HEK293 (cell line): ENCODE data around the gene HES2.

ENCODE experiments used
- CTCF ChIA-PET: fragments of 350-600 bp; formaldehyde crosslinking; extraction: SDS; loops from one replicate; lab custom pipeline; 2021; ENCODE audit warnings: antibody characterized with exemption; lab: Yijun Ruan, JAX
- POLR2A ChIA-PET: fragments of 300-600 bp; formaldehyde crosslinking; extraction: SDS; loops from one replicate; lab custom pipeline; 2020; ENCODE audit warnings: antibody characterized with exemption, inconsistent platforms; lab: Yijun Ruan, JAX
- H3K27ac ChIP-seq: fragments of 200-500 bp; sonication (Bioruptor generic); 2 replicates; pipeline ENCODE4 v1.5.1; 2014; ENCODE audit warnings: low read depth, low read length, control low read depth, inconsistent platforms; ENCODE audit errors: extremely low read depth
- H3K36me3 ChIP-seq, 2 experiments: fragments of 200-500 bp in 1 of 2; sonication (Bioruptor generic) in 1 of 2; 1 replicate in 1 of 2; 2 replicates in 1 of 2; pipeline ENCODE4 v1.5.1; 2014 to 2017; ENCODE audit warnings: inconsistent platforms in 2 of 2, low read length in 2 of 2; ENCODE audit not compliant: control insufficient read depth in 2 of 2, insufficient read depth in 1 of 2
- H3K4me1 ChIP-seq: fragments of 200-500 bp; sonication (Bioruptor generic); 2 replicates; pipeline ENCODE4 v1.5.1; 2014; ENCODE audit warnings: mild to moderate bottlenecking, low read length, inconsistent platforms; ENCODE audit not compliant: control insufficient read depth, insufficient read depth
- H3K4me3 ChIP-seq: 2 replicates; pipeline ENCODE4 v1.5.1; 2011; ENCODE audit warnings: low read depth, mild to moderate bottlenecking, control low read depth, low read length, moderate library complexity
- H3K9me3 ChIP-seq: fragments of 200-500 bp; sonication (Bioruptor generic); 2 replicates; pipeline ENCODE4 v1.5.1; 2014; ENCODE audit warnings: low read depth, low read length, inconsistent platforms; ENCODE audit not compliant: control insufficient read depth, insufficient read depth
- CTCF ChIP-seq: fragments of 450-650 bp; formaldehyde crosslinking; IDR thresholded peaks from 2 replicates; pipeline ENCODE4 v1.5.1; 2016; ENCODE audit warnings: missing biosample characterization, missing genetic modification characterization
- EGR2 ChIP-seq: fragments of 450-650 bp; formaldehyde crosslinking; IDR thresholded peaks from 2 replicates; pipeline ENCODE4 v1.5.1; 2016; ENCODE audit warnings: low read depth, missing biosample characterization, missing genetic modification characterization
- KLF16 ChIP-seq: fragments of 450-650 bp; formaldehyde crosslinking; IDR thresholded peaks from 2 replicates; pipeline ENCODE4 v1.5.1; 2017; ENCODE audit warnings: missing biosample characterization, missing genetic modification characterization
- KLF9 ChIP-seq: fragments of 450-650 bp; formaldehyde crosslinking; IDR thresholded peaks from 2 replicates; pipeline ENCODE4 v1.5.1; 2016; ENCODE audit warnings: missing biosample characterization, missing genetic modification characterization, low read depth
- PRDM4 ChIP-seq: fragments of 450-650 bp; formaldehyde crosslinking; IDR thresholded peaks from 2 replicates; pipeline ENCODE4 v1.5.1; 2017; ENCODE audit warnings: missing biosample characterization, missing genetic modification characterization
- SP7 ChIP-seq: fragments of 450-650 bp; formaldehyde crosslinking; IDR thresholded peaks from 2 replicates; pipeline ENCODE4 v1.5.1; 2016; ENCODE audit warnings: missing biosample characterization, missing genetic modification characterization
- ZBTB17 ChIP-seq: fragments of 450-650 bp; formaldehyde crosslinking; IDR thresholded peaks from 2 replicates; pipeline ENCODE4 v1.5.1; 2016; ENCODE audit warnings: missing biosample characterization, missing genetic modification characterization
- ZBTB6 ChIP-seq: fragments of 450-650 bp; formaldehyde crosslinking; IDR thresholded peaks from 2 replicates; pipeline ENCODE4 v1.5.1; 2017; ENCODE audit warnings: missing biosample characterization, missing genetic modification characterization
- ZBTB8A ChIP-seq: fragments of 450-650 bp; formaldehyde crosslinking; IDR thresholded peaks from 2 replicates; pipeline ENCODE4 v1.5.1; 2016; ENCODE audit warnings: missing biosample characterization, missing genetic modification characterization
- ZFHX2 ChIP-seq: fragments of 450-650 bp; formaldehyde crosslinking; conservative IDR thresholded peaks from 2 replicates; pipeline ENCODE4 v1.5.1; 2016; ENCODE audit warnings: missing biosample characterization, missing genetic modification characterization
- ZFP37 ChIP-seq: fragments of 450-650 bp; formaldehyde crosslinking; IDR thresholded peaks from 2 replicates; pipeline ENCODE4 v1.5.1; 2016; ENCODE audit warnings: missing biosample characterization, missing genetic modification characterization
- ZIC2 ChIP-seq: fragments of 450-650 bp; formaldehyde crosslinking; IDR thresholded peaks from 2 replicates; pipeline ENCODE4 v1.5.1; 2016; ENCODE audit warnings: missing biosample characterization, missing genetic modification characterization
- ZNF138 ChIP-seq: fragments of 450-650 bp; formaldehyde crosslinking; IDR thresholded peaks from 2 replicates; pipeline ENCODE4 v1.5.1; 2016; ENCODE audit warnings: missing biosample characterization, missing genetic modification characterization, borderline replicate concordance
- ZNF157 ChIP-seq: fragments of 450-650 bp; formaldehyde crosslinking; IDR thresholded peaks from 2 replicates; pipeline ENCODE4 v1.5.1; 2016; ENCODE audit warnings: missing biosample characterization, missing genetic modification characterization
- ZNF16 ChIP-seq: fragments of 450-650 bp; formaldehyde crosslinking; IDR thresholded peaks from 2 replicates; pipeline ENCODE4 v1.5.1; 2016; ENCODE audit warnings: low read depth, missing biosample characterization, missing genetic modification characterization
- ZNF211 ChIP-seq: fragments of 450-650 bp; formaldehyde crosslinking; IDR thresholded peaks from 2 replicates; pipeline ENCODE4 v1.5.1; 2016; ENCODE audit warnings: low read depth, missing biosample characterization, missing genetic modification characterization
- ZNF239 ChIP-seq: fragments of 450-650 bp; formaldehyde crosslinking; IDR thresholded peaks from 2 replicates; pipeline ENCODE4 v1.5.1; 2016; ENCODE audit warnings: missing biosample characterization, missing genetic modification characterization
- ZNF404 ChIP-seq: fragments of 450-650 bp; formaldehyde crosslinking; IDR thresholded peaks from 2 replicates; pipeline ENCODE4 v1.5.1; 2017; ENCODE audit warnings: missing biosample characterization, missing genetic modification characterization
- ZNF473 ChIP-seq: fragments of 450-650 bp; formaldehyde crosslinking; IDR thresholded peaks from 2 replicates; pipeline ENCODE4 v1.5.1; 2017; ENCODE audit warnings: missing biosample characterization, missing genetic modification characterization
- ZNF549 ChIP-seq: fragments of 450-650 bp; IDR thresholded peaks from 2 replicates; pipeline ENCODE4 v1.5.1; 2018; ENCODE audit warnings: missing biosample characterization, missing genetic modification characterization, mild to moderate bottlenecking, inconsistent platforms, moderate library complexity
- ZNF654 ChIP-seq: fragments of 450-650 bp; formaldehyde crosslinking; IDR thresholded peaks from 2 replicates; pipeline ENCODE4 v1.5.1; 2016; ENCODE audit warnings: low read depth, missing biosample characterization, missing genetic modification characterization
- ZNF664 ChIP-seq: fragments of 450-650 bp; formaldehyde crosslinking; IDR thresholded peaks from 2 replicates; pipeline ENCODE4 v1.5.1; 2016; ENCODE audit warnings: missing biosample characterization, missing genetic modification characterization
- ZNF747 ChIP-seq: fragments of 450-650 bp; formaldehyde crosslinking; IDR thresholded peaks from 2 replicates; pipeline ENCODE4 v1.5.1; 2016; ENCODE audit warnings: missing biosample characterization, missing genetic modification characterization
- TF ChIP-seq, protein P1 (sequence below): fragments of 450-650 bp; formaldehyde crosslinking; IDR thresholded peaks from 2 replicates; pipeline ENCODE4 v1.5.1; 2017; ENCODE audit warnings: missing biosample characterization, missing genetic modification characterization

Gene HES2

DNA sequence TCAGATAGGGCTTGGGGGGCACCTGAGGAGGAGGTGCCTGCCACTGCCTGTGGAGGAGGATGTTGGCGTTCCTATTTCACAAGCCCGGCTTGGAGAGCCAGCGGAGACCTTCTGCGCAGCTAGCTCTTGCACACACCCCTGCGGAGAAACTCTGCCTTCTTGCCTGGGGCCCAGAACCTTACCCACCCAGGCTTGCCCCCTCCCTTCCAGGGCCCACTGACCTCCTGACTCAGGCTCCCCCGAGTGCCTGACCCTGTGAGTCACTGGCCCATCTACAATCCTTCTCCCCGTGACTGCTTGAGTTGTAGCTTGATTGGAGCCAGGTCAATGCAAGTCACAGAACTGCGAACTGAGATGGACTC, 3.4 kb downstream of the HES2 start:
- ChIA-PET CTCF (interaction anchor here (0.5 to 4.5 kb wide), 4 partner anchors 7 to 176 kb away, joined by 3 to 33 read pairs (median 6); no protein-coding TSS in a partner anchor), POLR2A (no interaction called here)
- TF ChIP-seq ZNF664 (tag by site-specific recombination) = 0 out of 2 replicates have a peak, but pooled peaks have one; percentile 21
- no peak for TF ChIP-seq PRDM4
- no peak for TF ChIP-seq ZNF654 (tag by site-specific recombination)
- H3K27ac ChIP-seq = no peak overlapping the region
- H3K4me3 ChIP-seq = no peak overlapping the region
- no peaks in the 10 kb centered on the region for H3K9me3 ChIP-seq
- H3K4me1 ChIP-seq = no peaks in the 10 kb centered on the region; the same call in 1 of the 2 replicates
- no peaks in the 10 kb centered on the region for H3K36me3 ChIP-seq

DNA sequence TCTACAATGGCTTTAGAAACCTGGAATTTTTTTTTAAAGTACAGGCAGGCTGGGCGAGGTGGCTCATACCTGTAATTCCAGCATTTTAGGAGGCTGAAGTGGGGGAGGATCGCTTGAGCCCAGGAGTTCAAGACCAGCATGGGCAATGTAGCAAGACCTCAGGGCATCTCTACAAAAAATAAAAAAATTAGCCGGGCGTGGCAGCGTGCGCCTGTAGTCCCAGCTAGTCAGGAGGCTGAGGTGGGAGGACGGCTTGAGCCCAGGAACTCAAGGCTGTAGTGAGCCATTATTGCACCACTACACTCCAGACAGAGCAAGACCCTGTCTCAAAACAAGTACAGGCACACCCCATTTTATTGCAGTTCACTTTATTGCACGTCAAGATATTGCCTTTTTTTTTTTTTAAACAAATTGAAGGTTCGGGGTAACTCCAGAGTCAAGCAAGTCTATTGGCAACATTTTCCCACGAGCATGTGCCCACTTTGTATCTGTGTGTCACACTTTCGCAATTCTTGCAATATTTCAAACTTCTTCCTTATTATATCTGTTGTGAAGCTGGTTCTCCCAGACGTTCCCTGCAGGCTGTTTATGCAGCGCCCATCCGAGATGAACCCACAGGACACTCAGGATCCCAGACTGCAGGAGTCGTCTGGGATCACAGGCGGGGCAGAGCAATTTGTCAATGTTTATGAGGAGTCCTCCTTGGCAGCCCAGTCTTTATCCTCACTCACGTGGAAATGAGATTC, 4.7 kb downstream of the HES2 start:
- no peak for TF ChIP-seq ZNF239 (tag by site-specific recombination)
- 0 out of 2 replicates have a peak, but pooled peaks have one; percentile 12 for TF ChIP-seq ZBTB17
- TF ChIP-seq ZNF16 (tag by site-specific recombination) = no peak
- TF ChIP-seq KLF9 (tag by site-specific recombination) = no peak
- TF ChIP-seq, protein P1, sequence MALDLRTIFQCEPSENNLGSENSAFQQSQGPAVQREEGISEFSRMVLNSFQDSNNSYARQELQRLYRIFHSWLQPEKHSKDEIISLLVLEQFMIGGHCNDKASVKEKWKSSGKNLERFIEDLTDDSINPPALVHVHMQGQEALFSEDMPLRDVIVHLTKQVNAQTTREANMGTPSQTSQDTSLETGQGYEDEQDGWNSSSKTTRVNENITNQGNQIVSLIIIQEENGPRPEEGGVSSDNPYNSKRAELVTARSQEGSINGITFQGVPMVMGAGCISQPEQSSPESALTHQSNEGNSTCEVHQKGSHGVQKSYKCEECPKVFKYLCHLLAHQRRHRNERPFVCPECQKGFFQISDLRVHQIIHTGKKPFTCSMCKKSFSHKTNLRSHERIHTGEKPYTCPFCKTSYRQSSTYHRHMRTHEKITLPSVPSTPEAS (tag by site-specific recombination) = no peak
- TF ChIP-seq ZNF138 (tag by site-specific recombination) = no peak
- no peak for TF ChIP-seq ZNF473 (tag by site-specific recombination)
- TF ChIP-seq ZFP37 (tag by site-specific recombination) = no peak
- Histone ChIP-seq H3K4me1 (no peaks in the 10 kb centered on the region; the same call in 1 of the 2 replicates), H3K9me3 (no peaks in the 10 kb centered on the region), H3K27ac (peak overlapping the region; percentile 26; the same call in 1 of the 2 replicates), H3K36me3 (no peaks in the 10 kb centered on the region), H3K4me3 (no peak overlapping the region)
- POLR2A ChIA-PET = interaction anchor here (1.8 kb wide), 1 partner anchor 8 kb away, joined by 4 read pairs; no protein-coding TSS in a partner anchor
- CTCF ChIA-PET = interaction anchor here (0.6 to 4.6 kb wide), 21 partner anchors 8 to 1606 kb away, joined by 3 to 33 read pairs (median 5); partner anchors contain the start of gene PLEKHG5

- Histone ChIP-seq H3K27ac (peak overlapping the region; percentile 26; the same call in 1 of the 2 replicates), H3K36me3 (no peaks in the 10 kb centered on the region), H3K9me3 (no peaks in the 10 kb centered on the region), H3K4me3 (no peak overlapping the region), H3K4me1 (no peaks in the 10 kb centered on the region; the same call in 1 of the 2 replicates)
- CTCF ChIA-PET = interaction anchor here (0.6 to 4.6 kb wide), 22 partner anchors 9 to 1607 kb away, joined by 3 to 33 read pairs (median 4); partner anchors contain the start of genes ACOT7 and PLEKHG5
- TF ChIP-seq ZBTB6 (0 out of 2 replicates have a peak, but pooled peaks have one; percentile 29), SP7 (tag by site-specific recombination) (0 out of 2 replicates have a peak, but pooled peaks have one; percentile 11), ZNF211 (tag by site-specific recombination) (no peak), ZIC2 (tag by site-specific recombination) (peak; percentile 96), ZFHX2 (tag by site-specific recombination) (peak; percentile 98), ZNF747 (tag by site-specific recombination) (no peak), ZNF404 (tag by site-specific recombination) (no peak), ZNF157 (tag by site-specific recombination) (no peak), KLF9 (tag by site-specific recombination) (peak; percentile 31; the same call in 1 of the 2 replicates), CTCF (tag by site-specific recombination) (peak; percentile 84), EGR2 (tag by site-specific recombination) (peak; percentile 91), KLF16 (tag by site-specific recombination) (0 out of 2 replicates have a peak, but pooled peaks have one; percentile 20), ZBTB8A (tag by site-specific recombination) (0 out of 2 replicates have a peak, but pooled peaks have one; percentile 24), ZNF549 (tag by site-specific recombination) (no peak)
- POLR2A ChIA-PET = interaction anchor here (1.8 kb wide), 1 partner anchor 9 kb away, joined by 4 read pairs; no protein-coding TSS in a partner anchor
Observed at GRCh38 chr1:6414443-6414844, 5.3 kb downstream of the HES2 start.
